ENCODE results near the gene KIAA0825. TPM values are rescaled to one million over a fixed set of nuclear protein-coding genes. Genes with fewer than 3 reads are reported as not detected.

The KIAA0825 gene
- total RNA-seq, 6 experiments from 2014 or later: 1.3 to 2.8 (median 1.7) TPM

- Mint-ChIP-seq H3K4me1 (ENCODE audit: low read depth) (peaks cover 28% of the 10 kb centered on the region), H3K36me3 (ENCODE audit: low read depth) (no peaks in the 10 kb centered on the region), H3K9me3 (no peaks in the 10 kb centered on the region), H3K27me3 (ENCODE audit: insufficient read depth) (no peaks in the 10 kb centered on the region), H3K4me3 (no peak overlapping the region), H3K27ac (no peak overlapping the region)
- TF ChIP-seq, protein P1, sequence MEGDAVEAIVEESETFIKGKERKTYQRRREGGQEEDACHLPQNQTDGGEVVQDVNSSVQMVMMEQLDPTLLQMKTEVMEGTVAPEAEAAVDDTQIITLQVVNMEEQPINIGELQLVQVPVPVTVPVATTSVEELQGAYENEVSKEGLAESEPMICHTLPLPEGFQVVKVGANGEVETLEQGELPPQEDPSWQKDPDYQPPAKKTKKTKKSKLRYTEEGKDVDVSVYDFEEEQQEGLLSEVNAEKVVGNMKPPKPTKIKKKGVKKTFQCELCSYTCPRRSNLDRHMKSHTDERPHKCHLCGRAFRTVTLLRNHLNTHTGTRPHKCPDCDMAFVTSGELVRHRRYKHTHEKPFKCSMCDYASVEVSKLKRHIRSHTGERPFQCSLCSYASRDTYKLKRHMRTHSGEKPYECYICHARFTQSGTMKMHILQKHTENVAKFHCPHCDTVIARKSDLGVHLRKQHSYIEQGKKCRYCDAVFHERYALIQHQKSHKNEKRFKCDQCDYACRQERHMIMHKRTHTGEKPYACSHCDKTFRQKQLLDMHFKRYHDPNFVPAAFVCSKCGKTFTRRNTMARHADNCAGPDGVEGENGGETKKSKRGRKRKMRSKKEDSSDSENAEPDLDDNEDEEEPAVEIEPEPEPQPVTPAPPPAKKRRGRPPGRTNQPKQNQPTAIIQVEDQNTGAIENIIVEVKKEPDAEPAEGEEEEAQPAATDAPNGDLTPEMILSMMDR (IDR thresholded peaks at IDR 0.05): no peak
- DNase-seq: no peak
Measured at GRCh38 chr5:94248175-94248875, 370.1 kb downstream of the KIAA0825 start.

- TF ChIP-seq, protein P1 (IDR thresholded peaks at IDR 0.05): no peak
- no peaks in the 10 kb centered on the region for H3K9me3 Mint-ChIP-seq
- H3K27ac Mint-ChIP-seq: no peak overlapping the region
- no peaks in the 10 kb centered on the region for H3K36me3 Mint-ChIP-seq (ENCODE audit: low read depth)
- H3K4me3 Mint-ChIP-seq: no peak overlapping the region
- DNase-seq: no peak
- H3K4me1 Mint-ChIP-seq (ENCODE audit: low read depth): peaks cover 55% of the 10 kb centered on the region
- H3K27me3 Mint-ChIP-seq (ENCODE audit: insufficient read depth): no peaks in the 10 kb centered on the region
Measured at GRCh38 chr5:94245608-94246007, 372.8 kb downstream of the KIAA0825 start.

DNA sequence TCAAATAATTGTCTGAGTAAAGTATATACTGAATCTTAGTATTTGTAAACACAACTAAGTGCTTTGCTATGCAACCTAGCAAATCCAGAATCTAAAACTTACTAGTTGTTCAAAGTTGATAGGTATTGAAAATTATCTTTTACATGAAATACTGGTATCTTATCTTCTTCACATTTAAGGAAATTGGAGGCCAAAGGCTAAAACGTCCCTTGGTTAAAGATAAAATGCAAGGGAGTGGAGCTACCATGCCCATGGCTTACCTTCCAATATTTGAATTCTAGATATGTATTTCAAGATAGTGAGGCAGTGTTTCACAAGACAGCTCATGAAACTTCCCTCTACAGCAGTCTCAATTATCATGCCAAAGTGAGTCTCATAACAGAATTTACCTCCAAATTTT lies 373.5 kb downstream of the KIAA0825 start:
- Mint-ChIP-seq H3K4me1 (ENCODE audit: low read depth) (peaks cover 62% of the 10 kb centered on the region), H3K27ac (no peak overlapping the region), H3K4me3 (no peak overlapping the region), H3K27me3 (ENCODE audit: insufficient read depth) (no peaks in the 10 kb centered on the region), H3K36me3 (ENCODE audit: low read depth) (no peaks in the 10 kb centered on the region), H3K9me3 (no peaks in the 10 kb centered on the region)
- TF ChIP-seq, protein P1 (IDR thresholded peaks at IDR 0.05): no peak
- DNase-seq: no peak

GRCh38 chr5:94243612-94244011 lies 374.8 kb downstream of the KIAA0825 start:
- peak overlapping the region; percentile 59 for H3K27ac Mint-ChIP-seq

DNA sequence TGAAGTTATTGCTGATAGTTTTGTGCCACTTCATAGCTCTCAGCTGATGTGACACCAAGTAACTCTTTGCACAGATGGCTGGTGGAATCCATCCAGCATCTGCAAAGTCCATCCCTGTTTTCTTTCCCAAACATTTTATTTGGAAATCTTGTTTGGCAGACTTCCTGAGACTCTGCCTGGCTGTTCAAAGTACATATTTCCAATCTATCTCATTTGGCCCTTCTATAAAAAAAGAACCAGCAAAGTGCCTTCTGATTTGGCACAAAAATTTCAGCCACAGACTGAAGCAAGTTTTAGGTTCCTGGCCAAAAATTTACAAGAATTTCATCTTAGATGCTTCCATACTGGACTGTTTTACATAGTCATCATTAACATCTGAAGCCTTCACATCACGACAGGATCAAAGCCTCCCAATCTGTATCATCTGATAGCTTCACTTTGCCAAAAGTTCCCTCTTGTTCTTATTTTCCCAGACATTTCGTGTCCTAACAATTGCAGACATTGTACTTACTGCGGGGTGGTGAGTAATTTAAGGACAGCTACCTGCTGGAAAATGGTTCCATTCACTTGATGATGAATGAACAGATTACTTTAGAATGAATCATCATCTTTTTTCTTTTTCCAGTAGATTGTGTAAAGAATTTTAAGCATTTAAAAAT lies 377.3 kb downstream of the KIAA0825 start:
- peaks cover 2% of the 10 kb centered on the region; the same call in 1 of the 2 replicates for H3K9me3 Mint-ChIP-seq
- TF ChIP-seq, protein P1 (IDR thresholded peaks at IDR 0.05): no peak
- H3K4me1 Mint-ChIP-seq (ENCODE audit: low read depth): peaks cover 71% of the 10 kb centered on the region
- peak; percentile 49 for DNase-seq
- peak overlapping the region; percentile 56 for H3K27ac Mint-ChIP-seq
- H3K27me3 Mint-ChIP-seq (ENCODE audit: insufficient read depth): no peaks in the 10 kb centered on the region
- peaks cover 2% of the 10 kb centered on the region; the same call in 1 of the 2 replicates for H3K36me3 Mint-ChIP-seq (ENCODE audit: low read depth)
- peak overlapping the region; percentile 51 for H3K4me3 Mint-ChIP-seq

More at GRCh38 chr5:94243612-94244011, 374.8 kb downstream of the KIAA0825 start:
- Mint-ChIP-seq H3K27me3 (ENCODE audit: insufficient read depth) (no peaks in the 10 kb centered on the region), H3K9me3 (no peaks in the 10 kb centered on the region), H3K36me3 (ENCODE audit: low read depth) (no peaks in the 10 kb centered on the region), H3K4me1 (ENCODE audit: low read depth) (peaks cover 68% of the 10 kb centered on the region), H3K4me3 (no peak overlapping the region)
- TF ChIP-seq, protein P1 (IDR thresholded peaks at IDR 0.05): no peak
- peak; percentile 72 for DNase-seq
